ENCODE data around the gene SNX10.

SNX10 gene

GRCh38 chr7:26334166-26334859 lies 42.7 kb downstream of the SNX10 start:
- TF ChIP-seq CTCF (IDR thresholded peaks at IDR 0.05; ENCODE audit: control extremely low read depth, extremely low read depth, low read depth, missing control alignments) = no peak
- no peak for DNase-seq (ENCODE audit: extremely low spot score)
- POLR2A ChIA-PET = interaction anchor here (1.0 kb wide), 1 partner anchor 142 kb away, joined by 3 read pairs; no protein-coding TSS in a partner anchor
- CTCF ChIA-PET = interaction anchor here (0.9 to 1.1 kb wide), 2 partner anchors 29 to 43 kb away, joined by 3 to 4 read pairs; no protein-coding TSS in a partner anchor

- no peak for TF ChIP-seq CTCF (IDR thresholded peaks at IDR 0.05; ENCODE audit: control extremely low read depth, extremely low read depth, low read depth, missing control alignments)
- no peak for DNase-seq (ENCODE audit: extremely low spot score)
- POLR2A ChIA-PET = no interaction called here
- CTCF ChIA-PET = interaction anchor here (1.4 kb wide), 1 partner anchor 246 kb away, joined by 4 read pairs; no protein-coding TSS in a partner anchor
Measured at GRCh38 chr7:26337232-26337865, 45.7 kb downstream of the SNX10 start.

GRCh38 chr7:26340476-26341018 lies 48.9 kb downstream of the SNX10 start:
- no peak for DNase-seq (ENCODE audit: extremely low spot score)
- no peak for TF ChIP-seq CTCF (IDR thresholded peaks at IDR 0.05; ENCODE audit: control extremely low read depth, extremely low read depth, low read depth, missing control alignments)
- ChIA-PET POLR2A (no interaction called here), CTCF (interaction anchor here (1.2 kb wide), 1 partner anchor 22 kb away, joined by 3 read pairs; no protein-coding TSS in a partner anchor)

GRCh38 chr7:26343320-26343832 lies 51.7 kb downstream of the SNX10 start:
- DNase-seq (ENCODE audit: extremely low spot score) = no peak
- ChIA-PET CTCF (interaction anchor here (1.0 to 1.3 kb wide), 2 partner anchors 11 to 281 kb away, joined by 3 to 4 read pairs; no protein-coding TSS in a partner anchor), POLR2A (no interaction called here)
- no peak for TF ChIP-seq CTCF (IDR thresholded peaks at IDR 0.05; ENCODE audit: control extremely low read depth, extremely low read depth, low read depth, missing control alignments)

- DNase-seq (ENCODE audit: extremely low spot score) = no peak
- no peak for TF ChIP-seq CTCF (IDR thresholded peaks at IDR 0.05; ENCODE audit: control extremely low read depth, extremely low read depth, low read depth, missing control alignments)
- CTCF ChIA-PET = interaction anchor here (1.0 to 1.3 kb wide), 3 partner anchors 10 to 281 kb away, joined by 3 to 4 read pairs (median 3); no protein-coding TSS in a partner anchor
- POLR2A ChIA-PET = no interaction called here
Measured at GRCh38 chr7:26343837-26344236, 52.2 kb downstream of the SNX10 start.

- ChIA-PET CTCF (interaction anchor here (0.8 to 1.6 kb wide), 5 partner anchors 19 to 450 kb away, joined by 3 to 6 read pairs (median 3); no protein-coding TSS in a partner anchor), POLR2A (no interaction called here)
- no peak for TF ChIP-seq CTCF (IDR thresholded peaks at IDR 0.05; ENCODE audit: control extremely low read depth, extremely low read depth, low read depth, missing control alignments)
- no peak for DNase-seq (ENCODE audit: extremely low spot score)
Measured at GRCh38 chr7:26345202-26345601, 53.5 kb downstream of the SNX10 start.
